Bronchial epithelial cell (primary cell): ENCODE data around the gene PPARG. TPM values are rescaled to one million over a fixed set of nuclear protein-coding genes. Genes with fewer than 3 reads are reported as not detected.

Experiments
- DNase-seq: peaks from one replicate; pipeline ENCODE4 v3.0.0-alpha.2; 2010; ENCODE audit warnings: low read depth
- FAIRE-seq: peaks from 2 replicates; lab custom pipeline; 2011; peaks lifted over from hg19 to GRCh38; lab: Jason Lieb, UNC
- H3K27me3 ChIP-seq: 2 replicates; pipeline ENCODE4 v1.5.1; 2011; ENCODE audit warnings: low read length; ENCODE audit not compliant: control insufficient read depth, insufficient read depth
- H3K36me3 ChIP-seq: 2 replicates; pipeline ENCODE4 v1.5.1; 2011; ENCODE audit warnings: low read length; ENCODE audit not compliant: control insufficient read depth, insufficient read depth
- H3K4me3 ChIP-seq: 2 replicates; pipeline ENCODE4 v1.5.1; 2011; ENCODE audit warnings: mild to moderate bottlenecking, low read depth, low read length, control low read depth
- total RNA-seq: library from RNA; depleted of rRNA; stranded (reverse); fragments of >200 nt; gene quantifications from 2 replicates; pipeline ENCODE4 v1.2.1, GENCODE V29; 2014
- TF ChIP-seq, protein P1 (sequence below): IDR thresholded peaks from 2 replicates; pipeline ENCODE4 v1.5.1; 2011; ENCODE audit warnings: mild to moderate bottlenecking, moderate library complexity, low read length, control low read depth, inconsistent platforms; ENCODE audit not compliant: insufficient read depth, severe bottlenecking

Gene PPARG
- total RNA-seq, 1 donor from 2014 or later: 14.5 TPM

DNA sequence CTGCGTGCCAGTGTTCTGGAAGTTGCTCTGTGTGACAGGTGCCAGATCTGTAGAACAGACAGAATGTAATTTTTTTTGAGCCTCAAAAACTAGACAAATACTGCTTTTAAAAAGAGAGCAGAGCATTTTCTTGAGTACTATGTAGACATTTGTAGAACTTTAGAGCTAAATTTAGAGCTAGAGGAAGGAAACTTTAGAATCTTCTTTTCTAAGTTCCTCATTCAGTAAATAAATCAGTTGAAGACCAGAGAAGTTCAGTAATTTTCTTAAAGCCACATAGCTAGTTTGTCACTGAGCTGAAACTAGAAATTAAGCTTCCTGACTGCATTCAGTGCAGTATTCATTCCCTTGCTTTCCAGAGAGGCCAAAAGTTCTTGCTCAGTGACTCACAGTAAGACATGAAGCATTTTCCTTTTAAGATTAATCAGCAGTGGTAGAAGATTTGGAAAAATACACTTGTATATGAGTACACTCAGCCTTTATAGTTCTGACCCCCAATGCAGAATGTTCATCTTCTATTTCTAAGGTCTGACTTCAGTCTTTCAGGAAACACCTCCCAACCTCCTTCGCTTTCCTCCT lies 111.8 kb downstream of the PPARG start:
- H3K4me3 ChIP-seq: no peak overlapping the region
- no peak for FAIRE-seq
- TF ChIP-seq, protein P1, sequence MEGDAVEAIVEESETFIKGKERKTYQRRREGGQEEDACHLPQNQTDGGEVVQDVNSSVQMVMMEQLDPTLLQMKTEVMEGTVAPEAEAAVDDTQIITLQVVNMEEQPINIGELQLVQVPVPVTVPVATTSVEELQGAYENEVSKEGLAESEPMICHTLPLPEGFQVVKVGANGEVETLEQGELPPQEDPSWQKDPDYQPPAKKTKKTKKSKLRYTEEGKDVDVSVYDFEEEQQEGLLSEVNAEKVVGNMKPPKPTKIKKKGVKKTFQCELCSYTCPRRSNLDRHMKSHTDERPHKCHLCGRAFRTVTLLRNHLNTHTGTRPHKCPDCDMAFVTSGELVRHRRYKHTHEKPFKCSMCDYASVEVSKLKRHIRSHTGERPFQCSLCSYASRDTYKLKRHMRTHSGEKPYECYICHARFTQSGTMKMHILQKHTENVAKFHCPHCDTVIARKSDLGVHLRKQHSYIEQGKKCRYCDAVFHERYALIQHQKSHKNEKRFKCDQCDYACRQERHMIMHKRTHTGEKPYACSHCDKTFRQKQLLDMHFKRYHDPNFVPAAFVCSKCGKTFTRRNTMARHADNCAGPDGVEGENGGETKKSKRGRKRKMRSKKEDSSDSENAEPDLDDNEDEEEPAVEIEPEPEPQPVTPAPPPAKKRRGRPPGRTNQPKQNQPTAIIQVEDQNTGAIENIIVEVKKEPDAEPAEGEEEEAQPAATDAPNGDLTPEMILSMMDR: no peak
- peaks cover 1% of the 10 kb centered on the region for H3K27me3 ChIP-seq
- peak; percentile 53 for DNase-seq
- H3K36me3 ChIP-seq: no peaks in the 10 kb centered on the region

DNA sequence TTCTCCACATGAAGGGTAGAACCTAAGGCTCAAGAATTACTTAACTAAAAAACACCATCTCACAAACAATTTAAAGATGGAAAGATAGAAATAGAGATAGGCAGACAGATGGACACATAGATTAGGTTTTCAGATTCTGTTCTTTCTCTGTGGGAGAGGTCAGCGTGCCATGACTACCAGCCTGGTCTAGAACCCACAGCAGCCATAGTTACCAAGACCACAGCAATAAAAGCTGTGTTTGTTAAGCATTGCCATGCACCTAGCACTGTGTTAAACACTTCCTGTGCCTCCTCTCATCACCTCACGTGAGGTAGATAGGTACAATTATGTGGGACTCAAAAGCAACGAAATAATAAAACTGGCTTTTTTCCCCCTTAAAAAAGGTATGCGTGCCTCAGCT lies 112.3 kb downstream of the PPARG start:
- Histone ChIP-seq H3K36me3 (no peaks in the 10 kb centered on the region), H3K27me3 (peaks cover 1% of the 10 kb centered on the region), H3K4me3 (no peak overlapping the region)
- DNase-seq (no peak), FAIRE-seq (no peak)
- TF ChIP-seq, protein P1: no peak

DNA sequence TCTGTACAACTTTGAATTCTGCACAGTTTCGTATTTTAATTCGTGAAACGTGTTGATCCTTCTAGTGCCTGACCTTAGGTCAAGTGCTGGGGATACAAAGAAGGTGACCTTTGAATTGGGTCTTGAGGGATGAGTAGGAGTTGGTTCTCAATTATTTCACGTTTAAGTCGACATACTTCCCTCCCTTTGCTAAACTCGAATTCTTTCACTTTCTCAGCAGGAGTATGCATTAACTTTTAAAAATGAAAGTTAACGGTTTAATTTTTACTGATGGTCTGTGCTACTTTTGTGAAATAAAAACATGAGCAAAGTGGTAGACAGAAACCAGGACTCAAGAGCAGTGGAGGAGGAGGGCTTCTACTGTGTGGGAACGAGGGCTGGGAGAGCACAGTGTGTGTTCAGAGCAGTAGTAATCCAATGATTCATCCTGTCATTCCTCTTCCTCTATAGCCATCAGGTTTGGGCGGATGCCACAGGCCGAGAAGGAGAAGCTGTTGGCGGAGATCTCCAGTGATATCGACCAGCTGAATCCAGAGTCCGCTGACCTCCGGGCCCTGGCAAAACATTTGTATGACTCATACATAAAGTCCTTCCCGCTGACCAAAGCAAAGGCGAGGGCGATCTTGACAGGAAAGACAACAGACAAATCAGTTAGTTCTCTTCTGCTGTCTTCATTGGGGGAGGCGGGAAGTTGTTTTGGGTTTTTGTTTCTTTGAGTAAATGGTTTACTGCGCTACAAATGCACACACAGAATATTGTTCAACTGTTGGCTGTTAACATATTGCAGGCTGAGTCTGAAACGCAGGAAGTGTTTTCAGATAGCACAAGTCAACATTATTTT lies 116.8 kb downstream of the PPARG start:
- FAIRE-seq (no peak), DNase-seq (peak; percentile 23)
- Histone ChIP-seq H3K4me3 (no peak overlapping the region), H3K36me3 (no peaks in the 10 kb centered on the region), H3K27me3 (no peaks in the 10 kb centered on the region)
- TF ChIP-seq, protein P1: no peak

DNA sequence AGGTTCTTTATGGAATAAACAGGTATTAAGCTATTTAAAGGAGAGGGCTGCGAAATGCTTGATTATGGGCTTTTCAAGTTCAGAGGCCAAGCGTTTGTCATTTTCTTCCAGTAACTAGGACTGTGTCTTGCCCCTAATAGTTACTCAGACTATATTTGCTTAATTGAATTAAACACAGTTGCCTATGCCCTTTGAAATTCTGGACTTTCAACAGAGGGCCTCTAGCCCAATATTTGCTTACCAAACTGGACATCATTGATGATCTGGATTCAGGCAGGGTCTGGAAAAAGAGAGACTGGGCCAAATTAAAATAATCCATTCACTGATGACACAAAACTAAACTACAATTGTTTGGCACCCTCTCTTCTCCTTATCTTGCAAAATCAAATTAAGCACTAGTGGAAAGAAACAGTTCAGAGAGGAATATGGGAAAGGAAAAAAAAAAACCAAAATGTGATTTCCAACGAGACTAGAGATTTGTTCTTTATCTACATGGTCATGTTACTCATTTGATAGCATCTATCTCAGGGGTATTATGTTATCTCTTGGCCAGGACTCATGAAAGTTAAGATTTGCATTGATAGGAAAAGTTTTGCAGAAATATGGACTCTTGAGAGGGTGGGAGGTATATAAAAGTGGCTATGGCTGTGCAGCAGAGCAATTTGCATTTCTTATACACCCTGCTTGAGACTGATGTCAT lies 120.3 kb downstream of the PPARG start:
- DNase-seq: no peak
- H3K4me3 ChIP-seq: no peak overlapping the region
- H3K36me3 ChIP-seq: no peaks in the 10 kb centered on the region
- TF ChIP-seq, protein P1: no peak
- FAIRE-seq: no peak
- H3K27me3 ChIP-seq: no peaks in the 10 kb centered on the region

DNA sequence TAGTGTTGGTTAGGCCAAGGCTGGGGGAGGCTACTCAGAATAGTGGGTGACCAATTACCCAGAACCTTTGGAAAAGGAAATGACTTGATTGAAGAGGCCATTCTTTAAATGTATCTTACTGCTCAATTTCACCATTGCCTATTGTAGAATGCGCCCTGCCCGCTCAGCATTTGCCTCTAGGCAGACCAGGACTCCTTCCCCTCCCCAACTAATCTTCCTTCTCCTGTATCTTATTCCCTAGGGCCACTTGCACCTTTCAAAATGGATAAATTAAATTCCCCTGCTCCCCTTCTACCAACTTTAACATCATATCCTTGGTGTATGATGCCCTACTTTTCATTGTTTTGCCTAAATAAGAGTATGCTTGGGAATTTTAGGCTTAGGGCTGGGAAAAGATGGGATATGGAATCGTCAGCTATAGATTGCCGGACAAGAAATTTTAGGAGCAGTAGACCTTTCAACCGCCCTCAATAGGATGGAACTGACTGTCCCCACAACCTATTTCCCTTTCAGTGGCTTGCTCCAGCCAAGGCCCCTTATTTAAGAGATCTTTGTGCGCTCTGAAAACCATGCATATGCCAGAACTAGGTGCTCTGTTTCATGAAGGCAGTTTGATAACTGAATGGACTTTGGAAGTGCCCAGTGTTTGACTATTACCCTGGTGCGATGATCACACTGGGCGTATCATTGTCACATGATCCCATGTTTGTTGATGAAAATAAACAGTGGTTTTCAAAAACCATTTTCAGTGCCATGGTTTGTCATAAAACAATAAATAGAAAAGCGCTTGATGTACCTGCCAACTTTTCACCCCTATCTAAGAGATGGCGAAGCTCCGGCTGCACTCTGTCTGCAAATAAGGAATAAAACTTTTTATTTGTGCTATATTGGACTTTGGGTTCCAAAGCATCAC lies 121.1 kb downstream of the PPARG start:
- TF ChIP-seq, protein P1: no peak
- Histone ChIP-seq H3K4me3 (no peak overlapping the region), H3K36me3 (no peaks in the 10 kb centered on the region), H3K27me3 (no peaks in the 10 kb centered on the region)
- DNase-seq (no peak), FAIRE-seq (no peak)
